ENCODE data around the gene KCNJ2. TPM values are rescaled to one million over a fixed set of nuclear protein-coding genes. Genes with fewer than 3 reads are reported as not detected.

The KCNJ2 gene
- polyA plus RNA-seq, 4 donors = 2.3 to 3.4 (median 3.1) TPM

GRCh38 chr17:70201872-70202419 is 32.6 kb downstream of the KCNJ2 start:
- DNase-seq (ENCODE audit: low read depth in 4 of 4, low spot score in 3 of 4) = no peak

DNA sequence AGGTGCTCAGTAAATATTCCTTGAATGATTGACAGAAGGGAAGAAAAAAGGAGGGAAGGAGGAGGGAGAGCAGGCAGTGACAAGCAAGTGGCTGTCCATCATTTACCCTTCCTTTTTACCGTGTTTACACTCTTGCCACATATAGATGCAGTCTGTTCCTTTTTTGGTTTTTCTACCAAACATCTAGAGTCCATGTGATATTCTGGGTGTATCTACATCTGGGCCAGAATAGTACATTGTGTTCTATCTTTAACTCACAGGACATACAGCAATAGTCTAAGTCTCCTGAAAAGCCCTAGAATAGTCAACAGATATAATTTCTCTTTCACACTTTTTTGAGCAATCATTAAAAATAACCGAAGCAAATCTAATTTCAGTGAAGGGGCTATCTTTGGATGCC is 33.5 kb downstream of the KCNJ2 start:
- no peak for DNase-seq (ENCODE audit: low read depth in 4 of 4, low spot score in 3 of 4)

GRCh38 chr17:70204431-70204830 is 35.1 kb downstream of the KCNJ2 start:
- no peak for DNase-seq (ENCODE audit: low read depth in 4 of 4, low spot score in 3 of 4)

- no peak for DNase-seq (ENCODE audit: low read depth in 4 of 4, low spot score in 3 of 4)
Measured at GRCh38 chr17:70205401-70205800, 36.1 kb downstream of the KCNJ2 start.

- no peak for DNase-seq (ENCODE audit: low read depth in 4 of 4, low spot score in 3 of 4)
Measured at GRCh38 chr17:70206361-70207010, 37.2 kb downstream of the KCNJ2 start.

DNA sequence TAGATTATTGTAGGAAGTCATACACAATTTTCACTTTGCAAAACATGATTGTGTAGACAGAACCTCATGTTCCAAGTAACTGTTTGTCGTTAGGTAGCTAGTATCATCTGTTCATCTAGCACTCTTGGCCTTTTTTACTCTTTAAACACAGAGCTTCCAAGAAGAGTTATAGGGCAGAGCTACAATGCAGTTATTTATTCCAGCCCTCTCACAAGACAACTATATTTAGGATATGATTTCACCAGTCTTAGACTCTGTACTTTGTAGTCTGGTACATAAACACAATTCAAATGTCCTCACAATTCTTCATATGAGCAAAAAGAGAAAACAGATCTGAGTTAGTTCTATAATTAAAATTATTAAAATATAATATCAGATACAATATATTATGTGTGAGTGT is 37.9 kb downstream of the KCNJ2 start:
- no peak for DNase-seq (ENCODE audit: low read depth in 4 of 4, low spot score in 3 of 4)

DNA sequence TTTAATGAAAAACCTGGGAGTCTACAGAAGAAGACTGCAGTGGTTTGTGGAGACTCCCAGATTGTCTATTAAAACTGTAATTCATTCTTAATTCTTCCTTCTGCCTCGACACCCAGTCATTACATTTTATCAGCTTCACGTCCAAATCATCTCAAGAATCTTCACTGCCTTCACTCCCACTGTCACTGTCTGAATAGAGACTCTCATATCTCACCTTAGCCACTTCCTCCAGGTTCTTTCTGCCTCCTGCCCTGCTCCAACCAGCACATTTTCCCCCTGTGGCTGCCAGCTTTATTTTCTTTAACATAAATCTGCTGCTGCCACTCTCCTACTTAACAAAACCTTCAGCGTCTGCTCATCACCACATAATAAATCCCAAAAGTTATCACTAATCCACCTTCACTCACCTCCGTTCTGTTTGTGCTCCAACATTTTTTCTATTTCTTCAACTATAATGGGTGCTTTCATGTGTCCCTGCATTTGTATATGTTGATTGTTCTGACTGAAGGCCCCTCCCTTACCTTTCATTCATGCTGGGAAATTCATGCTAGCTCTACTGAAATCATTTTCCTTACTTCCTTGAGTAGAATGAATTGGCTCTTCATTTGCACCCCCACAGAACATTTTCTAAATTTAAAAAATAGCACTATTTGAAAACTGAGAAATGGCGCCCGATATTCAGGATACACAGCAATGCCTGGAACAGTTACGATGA is 38.9 kb downstream of the KCNJ2 start:
- no peak for DNase-seq (ENCODE audit: low read depth in 4 of 4, low spot score in 3 of 4)

DNA sequence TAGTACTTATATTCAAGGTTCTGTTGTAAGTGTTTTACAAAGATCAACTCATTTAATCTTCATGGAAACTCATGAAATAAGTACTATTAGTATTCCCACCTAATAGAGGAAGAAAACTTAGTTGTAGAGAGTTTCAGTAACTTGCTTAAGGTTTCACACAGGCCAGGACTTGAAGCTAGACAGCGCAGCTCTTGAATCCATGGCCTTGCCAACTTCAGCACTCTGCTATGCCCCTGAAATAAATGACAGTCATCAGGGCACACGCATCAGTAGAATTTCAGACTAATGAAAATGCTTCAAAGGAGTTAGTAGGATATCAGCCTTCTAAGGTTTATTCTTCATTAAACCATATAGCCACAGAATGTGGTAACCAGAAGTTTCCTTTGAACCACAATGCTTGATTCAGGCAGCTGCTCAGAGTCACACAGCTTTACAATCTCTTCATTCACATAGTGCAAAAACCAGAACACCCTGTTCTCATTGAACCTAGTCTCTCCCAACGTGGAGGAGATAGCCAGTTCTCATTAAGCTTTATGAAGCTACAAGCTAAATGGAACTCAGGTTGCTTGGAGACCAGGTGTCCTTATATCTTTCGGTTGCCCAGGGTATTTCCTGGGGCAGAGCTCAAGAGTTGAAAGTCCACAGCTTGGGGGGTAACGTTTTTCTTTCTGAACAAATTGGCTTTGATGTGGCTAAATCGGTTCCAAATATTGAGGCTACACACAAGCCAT is 39.7 kb downstream of the KCNJ2 start:
- DNase-seq (ENCODE audit: low read depth in 4 of 4, low spot score in 3 of 4) = no peak

GRCh38 chr17:70215656-70216055 is 46.3 kb downstream of the KCNJ2 start:
- DNase-seq (ENCODE audit: low read depth in 4 of 4, low spot score in 3 of 4) = no peak

GRCh38 chr17:70217571-70217970 is 48.2 kb downstream of the KCNJ2 start:
- no peak for DNase-seq (ENCODE audit: low read depth in 4 of 4, low spot score in 3 of 4)

- no peak for DNase-seq (ENCODE audit: low read depth in 4 of 4, low spot score in 3 of 4)
Measured at GRCh38 chr17:70225276-70225675, 55.9 kb downstream of the KCNJ2 start.

Other genes with a start within 250 kb of the KCNJ2 start
- gene KCNJ16, start 94.3 kb upstream of the KCNJ2 start, polyA plus RNA-seq (ENCODE audit: insufficient read length in 4 of 4) = 100 to 1,000 TPM; 146 to 177 (median 149) TPM